Measurements from ENCODE around the gene BMP7.

The BMP7 gene

GRCh38 chr20:57190536-57191264 lies 75.7 kb downstream of the BMP7 start:
- DNase-seq (ENCODE audit: low read depth) = no peak

GRCh38 chr20:57189713-57190112 lies 76.7 kb downstream of the BMP7 start:
- no peak for DNase-seq (ENCODE audit: low read depth)

GRCh38 chr20:57188576-57189079 lies 77.8 kb downstream of the BMP7 start:
- DNase-seq (ENCODE audit: low read depth) = no peak

- DNase-seq (ENCODE audit: low read depth) = no peak
Observed at GRCh38 chr20:57188056-57188455, 78.4 kb downstream of the BMP7 start.

- no peak for DNase-seq (ENCODE audit: low read depth)
Observed at GRCh38 chr20:57187068-57187634, 79.3 kb downstream of the BMP7 start.

- DNase-seq (ENCODE audit: low read depth) = no peak
Observed at GRCh38 chr20:57186192-57186591, 80.2 kb downstream of the BMP7 start.

GRCh38 chr20:57185188-57185743 lies 81.2 kb downstream of the BMP7 start:
- no peak for DNase-seq (ENCODE audit: low read depth)

- no peak for DNase-seq (ENCODE audit: low read depth)
Observed at GRCh38 chr20:57183457-57184009, 82.9 kb downstream of the BMP7 start.

GRCh38 chr20:57181639-57182038 lies 84.8 kb downstream of the BMP7 start:
- DNase-seq (ENCODE audit: low read depth) = no peak

- no peak for DNase-seq (ENCODE audit: low read depth)
Observed at GRCh38 chr20:57180954-57181353, 85.5 kb downstream of the BMP7 start.

- no peak for DNase-seq (ENCODE audit: low read depth)
Observed at GRCh38 chr20:57180387-57180786, 86.1 kb downstream of the BMP7 start.

GRCh38 chr20:57179265-57179664 lies 87.2 kb downstream of the BMP7 start:
- DNase-seq (ENCODE audit: low read depth) = no peak

GRCh38 chr20:57178582-57179111 lies 87.8 kb downstream of the BMP7 start:
- no peak for DNase-seq (ENCODE audit: low read depth)

- DNase-seq (ENCODE audit: low read depth) = no peak
Observed at GRCh38 chr20:57177636-57178280, 88.7 kb downstream of the BMP7 start.

- no peak for DNase-seq (ENCODE audit: low read depth)
Observed at GRCh38 chr20:57176842-57177241, 89.6 kb downstream of the BMP7 start.

- DNase-seq (ENCODE audit: low read depth) = no peak
Observed at GRCh38 chr20:57175397-57176010, 90.9 kb downstream of the BMP7 start.

GRCh38 chr20:57174737-57175136 lies 91.7 kb downstream of the BMP7 start:
- DNase-seq (ENCODE audit: low read depth) = no peak

- DNase-seq (ENCODE audit: low read depth) = no peak
Observed at GRCh38 chr20:57173986-57174385, 92.5 kb downstream of the BMP7 start.

GRCh38 chr20:57173041-57173440 lies 93.4 kb downstream of the BMP7 start:
- DNase-seq (ENCODE audit: low read depth) = no peak

- DNase-seq (ENCODE audit: low read depth) = no peak
Observed at GRCh38 chr20:57170343-57170742, 96.1 kb downstream of the BMP7 start.

- no peak for DNase-seq (ENCODE audit: low read depth)
Observed at GRCh38 chr20:57169162-57169561, 97.3 kb downstream of the BMP7 start.
